D721Med (cell line): ENCODE data around the gene ADAMTS17.

Source experiments
- DNase-seq: peaks from one replicate; pipeline ENCODE4 v3.0.0; 2011; ENCODE audit warnings: low spot score; ENCODE audit not compliant: insufficient read length
- FAIRE-seq: peaks from 2 replicates; lab custom pipeline; 2011; peaks lifted over from hg19 to GRCh38; lab: Jason Lieb, UNC
- TF ChIP-seq, protein P1 (sequence below): IDR thresholded peaks from 2 replicates; pipeline ENCODE4 v1.5.1; 2012; ENCODE audit warnings: mild to moderate bottlenecking, control low read depth; ENCODE audit not compliant: insufficient read depth; ENCODE audit errors: missing control alignments

Gene ADAMTS17

DNA sequence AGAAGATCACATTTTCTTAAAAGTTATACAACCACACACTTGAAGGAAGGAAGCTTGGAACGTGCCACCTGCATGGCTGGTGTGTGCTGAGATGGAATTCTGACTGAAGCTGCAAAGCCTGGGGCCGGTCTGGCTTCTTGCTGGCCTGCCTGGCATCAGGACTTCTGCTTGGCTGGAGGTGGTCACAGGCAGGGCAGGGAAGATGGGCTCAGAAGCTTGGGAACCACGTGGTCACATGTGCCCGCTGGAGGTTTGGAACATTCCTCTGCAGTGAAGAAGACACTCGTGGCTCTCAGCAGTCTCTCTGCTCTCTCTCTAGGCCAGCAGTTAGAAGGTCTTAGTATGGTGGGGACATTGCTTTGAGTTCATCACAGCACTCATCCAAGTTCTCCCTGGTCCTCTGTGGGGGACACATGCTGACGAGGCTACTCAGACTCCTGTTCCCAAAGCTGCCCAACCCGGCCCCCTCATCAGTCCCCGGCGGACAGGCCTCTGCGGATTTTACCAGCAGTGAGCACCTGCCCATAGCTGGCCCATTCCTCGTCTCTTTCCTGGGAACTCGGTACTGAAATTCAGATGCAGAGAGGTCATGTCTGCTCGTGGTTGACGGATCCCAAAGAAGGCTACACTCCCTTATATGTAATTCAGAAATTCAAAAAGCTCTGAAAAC lies 229.0 kb downstream of the ADAMTS17 start:
- TF ChIP-seq, protein P1, sequence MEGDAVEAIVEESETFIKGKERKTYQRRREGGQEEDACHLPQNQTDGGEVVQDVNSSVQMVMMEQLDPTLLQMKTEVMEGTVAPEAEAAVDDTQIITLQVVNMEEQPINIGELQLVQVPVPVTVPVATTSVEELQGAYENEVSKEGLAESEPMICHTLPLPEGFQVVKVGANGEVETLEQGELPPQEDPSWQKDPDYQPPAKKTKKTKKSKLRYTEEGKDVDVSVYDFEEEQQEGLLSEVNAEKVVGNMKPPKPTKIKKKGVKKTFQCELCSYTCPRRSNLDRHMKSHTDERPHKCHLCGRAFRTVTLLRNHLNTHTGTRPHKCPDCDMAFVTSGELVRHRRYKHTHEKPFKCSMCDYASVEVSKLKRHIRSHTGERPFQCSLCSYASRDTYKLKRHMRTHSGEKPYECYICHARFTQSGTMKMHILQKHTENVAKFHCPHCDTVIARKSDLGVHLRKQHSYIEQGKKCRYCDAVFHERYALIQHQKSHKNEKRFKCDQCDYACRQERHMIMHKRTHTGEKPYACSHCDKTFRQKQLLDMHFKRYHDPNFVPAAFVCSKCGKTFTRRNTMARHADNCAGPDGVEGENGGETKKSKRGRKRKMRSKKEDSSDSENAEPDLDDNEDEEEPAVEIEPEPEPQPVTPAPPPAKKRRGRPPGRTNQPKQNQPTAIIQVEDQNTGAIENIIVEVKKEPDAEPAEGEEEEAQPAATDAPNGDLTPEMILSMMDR = no peak
- no peak for DNase-seq
- no peak for FAIRE-seq

DNA sequence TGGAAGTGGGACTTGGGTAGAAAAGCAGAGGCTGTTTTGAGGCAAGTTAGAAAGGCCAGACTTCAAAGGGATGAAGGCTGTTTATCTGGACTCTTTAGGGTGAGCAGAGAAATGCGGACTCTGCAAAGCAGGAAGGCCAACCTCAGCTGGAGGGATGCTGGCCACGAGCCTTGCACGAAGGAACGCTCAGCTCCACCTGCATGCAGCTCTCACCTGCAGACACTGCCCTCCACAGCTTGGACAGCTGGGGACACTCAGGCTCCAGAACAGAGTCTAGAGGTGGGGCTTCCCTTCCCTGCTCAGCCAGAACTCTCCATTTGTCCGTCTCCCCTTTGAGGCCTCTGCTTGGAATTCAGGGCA lies 229.7 kb downstream of the ADAMTS17 start:
- TF ChIP-seq, protein P1 = no peak
- DNase-seq (no peak), FAIRE-seq (no peak)

DNA sequence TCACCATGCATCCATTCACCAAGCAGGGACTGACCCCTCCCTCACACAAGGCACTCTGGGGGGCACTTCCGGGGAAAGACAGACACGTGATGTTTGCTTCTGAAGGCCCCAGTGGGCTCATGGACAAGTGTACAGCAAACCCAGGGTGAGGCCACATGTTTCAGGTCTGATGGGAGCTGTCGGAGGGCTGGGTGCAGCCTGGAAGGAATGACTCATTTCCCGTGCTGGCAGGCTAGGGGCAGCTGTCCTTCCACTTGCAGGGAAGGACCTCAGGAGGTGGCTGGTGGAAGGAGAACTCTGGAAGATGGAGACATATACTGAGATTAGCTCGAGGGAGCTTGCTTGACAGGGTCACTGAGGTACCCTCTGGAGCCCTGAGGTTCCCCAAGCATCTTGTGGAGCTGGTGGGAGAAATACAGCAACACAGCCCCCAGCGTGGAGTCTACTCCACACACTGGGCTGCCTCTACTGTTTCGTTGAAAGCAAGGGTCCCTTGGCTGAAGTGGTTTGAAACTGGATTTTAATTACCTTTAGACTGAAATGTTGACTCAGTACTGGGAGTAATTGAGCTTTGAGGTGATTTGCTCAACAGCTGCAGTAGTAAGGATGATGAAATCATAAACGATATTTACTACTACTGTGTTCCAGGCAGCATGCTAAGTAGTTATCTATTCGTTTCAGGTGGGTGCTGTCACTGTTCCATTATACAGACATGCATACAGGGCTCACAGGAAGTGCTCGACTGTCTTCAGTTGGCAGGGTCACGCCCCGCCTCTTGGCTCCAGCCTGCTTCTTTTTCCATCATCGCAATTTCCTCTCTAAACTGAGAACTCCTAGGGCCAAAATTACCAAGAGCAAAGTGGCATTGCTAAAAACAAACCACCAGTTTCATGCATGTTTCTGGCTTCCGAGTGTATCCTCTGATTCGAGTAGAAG lies 230.4 kb downstream of the ADAMTS17 start:
- DNase-seq (no peak), FAIRE-seq (no peak)
- TF ChIP-seq, protein P1 = no peak

DNA sequence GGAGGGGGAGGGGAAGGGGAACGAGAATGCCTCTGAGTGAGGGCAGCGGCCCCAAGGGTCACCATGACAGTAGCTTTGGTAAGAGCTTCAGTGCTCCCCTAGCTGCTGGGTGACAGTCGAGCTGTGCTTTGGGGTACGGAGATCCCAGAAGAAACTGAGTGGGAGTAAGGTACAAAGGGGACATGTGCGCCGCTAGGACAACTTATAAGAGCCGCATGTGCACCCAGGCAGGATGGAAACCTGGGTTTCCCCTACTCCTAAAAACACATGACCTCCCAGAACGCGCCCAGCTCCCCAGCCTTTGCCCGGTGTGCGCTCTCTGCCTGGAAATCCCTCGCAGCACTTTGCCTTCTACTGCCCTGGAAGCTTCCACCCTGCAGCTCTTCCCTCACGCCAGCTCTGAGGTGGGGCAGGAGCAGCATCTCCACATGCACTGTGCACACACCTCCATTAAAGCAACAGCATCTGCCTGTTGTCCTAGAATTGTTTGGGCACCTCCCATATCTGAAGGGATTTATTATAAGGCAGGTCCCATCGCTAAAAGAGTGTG lies 232.2 kb downstream of the ADAMTS17 start:
- no peak for DNase-seq
- no peak for FAIRE-seq
- TF ChIP-seq, protein P1 = no peak

DNA sequence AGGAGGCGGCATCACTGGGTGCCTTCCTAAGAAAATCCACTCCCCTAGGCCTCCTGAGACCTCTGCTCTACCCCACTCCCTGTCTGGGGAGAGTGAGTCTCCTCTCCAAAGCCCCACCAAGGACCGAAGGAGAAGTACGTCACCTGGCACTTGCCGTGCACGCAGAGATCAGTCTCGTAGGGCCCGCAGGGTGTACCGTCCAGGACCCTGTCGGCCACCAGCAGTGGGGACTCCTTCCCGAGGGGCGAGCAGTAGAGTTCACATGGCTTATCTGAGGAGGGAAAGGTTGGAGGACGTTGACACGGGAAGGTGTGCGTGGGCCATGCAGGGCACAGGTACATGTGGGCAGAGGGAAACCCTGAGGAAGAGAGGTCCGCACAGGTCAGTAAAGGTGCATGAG lies 232.9 kb downstream of the ADAMTS17 start:
- FAIRE-seq = no peak
- TF ChIP-seq, protein P1 = no peak
- no peak for DNase-seq

DNA sequence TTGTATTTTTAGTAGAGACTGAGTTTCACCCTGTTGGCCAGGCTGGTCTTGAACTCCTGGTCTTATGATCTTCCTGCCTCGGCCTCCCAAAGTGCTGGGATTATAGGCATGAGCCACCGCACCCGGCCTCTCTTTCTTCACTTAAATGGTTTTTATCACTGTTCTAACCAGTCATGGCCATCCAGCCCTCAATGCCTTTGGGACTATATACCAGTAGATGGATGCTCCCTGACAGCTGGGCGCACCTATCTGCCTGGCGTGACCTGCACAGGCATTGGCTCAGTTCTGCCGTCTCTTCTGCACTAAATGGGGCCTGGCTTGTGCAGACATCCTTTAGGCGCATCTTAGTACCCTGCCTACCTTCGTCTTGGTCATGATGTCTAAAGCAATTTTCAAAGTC lies 233.4 kb downstream of the ADAMTS17 start:
- no peak for DNase-seq
- FAIRE-seq = no peak
- TF ChIP-seq, protein P1 = no peak
